ENCODE data around the gene SLC22A23.
"Not testable (repeated sequence)": the region's sequence is repeated elsewhere in the genome, so short reads cannot be mapped to it uniquely, and the experiment has no call there.

The SLC22A23 gene

GRCh38 chr6:3385181-3385580 lies 71.7 kb downstream of the SLC22A23 start:
- H3K27ac ChIP-seq (ENCODE audit: low read depth, low read length), result not testable (repeated sequence)

GRCh38 chr6:3384241-3385143 lies 72.4 kb downstream of the SLC22A23 start:
- Histone ChIP-seq H3K79me1 (ENCODE audit: low read length) (no peaks in the 10 kb centered on the region), H3K18ac (ENCODE audit: low read length) (no peak overlapping the region), H4K5ac (ENCODE audit: low read length) (no peak overlapping the region), H3K4me3 (ENCODE audit: low read length) (no peak overlapping the region), H4K8ac (ENCODE audit: low read depth, low read length) (no peak overlapping the region), H3K23ac (ENCODE audit: low read length) (no peak overlapping the region), H3K9ac (ENCODE audit: low read length) (no peak overlapping the region), H3K79me2 (ENCODE audit: control insufficient read depth, insufficient read depth, low read length) (no peaks in the 10 kb centered on the region), H3K27me3 (ENCODE audit: insufficient read depth, low read length, poor library complexity) (no peaks in the 10 kb centered on the region), H3K56ac (ENCODE audit: low read length) (no peak overlapping the region), H2BK15ac (replicated peaks; ENCODE audit: low read depth) (no peak overlapping the region), H2BK5ac (ENCODE audit: low read length) (no peak overlapping the region), H3K27ac (ENCODE audit: low read depth, low read length) (no peak overlapping the region), H2AK5ac (ENCODE audit: low read length) (no peak overlapping the region), H3K4me2 (ENCODE audit: low read length) (no peak overlapping the region), H3K4me1 (ENCODE audit: control insufficient read depth, low read depth, low read length) (no peaks in the 10 kb centered on the region), H3K36me3 (ENCODE audit: control insufficient read depth, insufficient read depth, low read length) (no peaks in the 10 kb centered on the region), H2BK120ac (ENCODE audit: low read depth, low read length) (no peak overlapping the region), H3K4ac (ENCODE audit: low read depth, low read length) (no peak overlapping the region)
- no peak for DNase-seq
- WGBS (ENCODE audit: extremely low coverage, insufficient coverage, low lambda C conversion rate), result no CpG with 5 or more reads among the region's 9 CpGs

More at GRCh38 chr6:3385181-3385580, 71.7 kb downstream of the SLC22A23 start:
- not testable (repeated sequence) for H3K27me3 ChIP-seq (ENCODE audit: insufficient read depth, low read length, poor library complexity); H3K18ac ChIP-seq (ENCODE audit: low read length); H2BK5ac ChIP-seq (ENCODE audit: low read length); H3K4me1 ChIP-seq (ENCODE audit: control insufficient read depth, low read depth, low read length); H3K4me3 ChIP-seq (ENCODE audit: low read length); H3K79me1 ChIP-seq (ENCODE audit: low read length); H3K4ac ChIP-seq (ENCODE audit: low read depth, low read length); H3K36me3 ChIP-seq (ENCODE audit: control insufficient read depth, insufficient read depth, low read length); H3K9ac ChIP-seq (ENCODE audit: low read length); H2AK5ac ChIP-seq (ENCODE audit: low read length); DNase-seq; H2BK120ac ChIP-seq (ENCODE audit: low read depth, low read length); H4K8ac ChIP-seq (ENCODE audit: low read depth, low read length); H4K5ac ChIP-seq (ENCODE audit: low read length); H3K4me2 ChIP-seq (ENCODE audit: low read length); H2BK15ac ChIP-seq (replicated peaks; ENCODE audit: low read depth); H3K79me2 ChIP-seq (ENCODE audit: control insufficient read depth, insufficient read depth, low read length); H3K23ac ChIP-seq (ENCODE audit: low read length); H3K56ac ChIP-seq (ENCODE audit: low read length)
- WGBS (ENCODE audit: extremely low coverage, insufficient coverage, low lambda C conversion rate), result no CpG with 5 or more reads among the region's 4 CpGs

GRCh38 chr6:3383525-3383924 lies 73.3 kb downstream of the SLC22A23 start:
- no peak for DNase-seq

GRCh38 chr6:3382326-3383279 lies 74.2 kb downstream of the SLC22A23 start:
- no peaks in the 10 kb centered on the region for H3K36me3 ChIP-seq (ENCODE audit: control insufficient read depth, insufficient read depth, low read length)
- H2BK5ac ChIP-seq (ENCODE audit: low read length), result no peak overlapping the region
- H3K79me1 ChIP-seq (ENCODE audit: low read length), result no peaks in the 10 kb centered on the region
- no peak overlapping the region for H3K4me3 ChIP-seq (ENCODE audit: low read length)
- no peak for DNase-seq
- H3K4me1 ChIP-seq (ENCODE audit: control insufficient read depth, low read depth, low read length), result no peaks in the 10 kb centered on the region
- H4K8ac ChIP-seq (ENCODE audit: low read depth, low read length), result no peak overlapping the region
- WGBS (ENCODE audit: extremely low coverage, insufficient coverage, low lambda C conversion rate), result no CpG with 5 or more reads among the region's 8 CpGs
- H3K23ac ChIP-seq (ENCODE audit: low read length), result no peak overlapping the region
- H3K27ac ChIP-seq (ENCODE audit: low read depth, low read length), result no peak overlapping the region
- H2BK15ac ChIP-seq (replicated peaks; ENCODE audit: low read depth), result no peak overlapping the region
- H3K18ac ChIP-seq (ENCODE audit: low read length), result no peak overlapping the region
- no peak overlapping the region for H3K4me2 ChIP-seq (ENCODE audit: low read length)
- no peak overlapping the region for H3K56ac ChIP-seq (ENCODE audit: low read length)
- no peak overlapping the region for H2BK120ac ChIP-seq (ENCODE audit: low read depth, low read length)
- H3K9ac ChIP-seq (ENCODE audit: low read length), result no peak overlapping the region
- no peak overlapping the region for H4K5ac ChIP-seq (ENCODE audit: low read length)
- H3K27me3 ChIP-seq (ENCODE audit: insufficient read depth, low read length, poor library complexity), result no peaks in the 10 kb centered on the region
- H2AK5ac ChIP-seq (ENCODE audit: low read length), result no peak overlapping the region
- no peaks in the 10 kb centered on the region for H3K79me2 ChIP-seq (ENCODE audit: control insufficient read depth, insufficient read depth, low read length)
- H3K4ac ChIP-seq (ENCODE audit: low read depth, low read length), result no peak overlapping the region

More at GRCh38 chr6:3383525-3383924, 73.3 kb downstream of the SLC22A23 start:
- Histone ChIP-seq H3K23ac (ENCODE audit: low read length) (no peak overlapping the region), H3K4ac (ENCODE audit: low read depth, low read length) (no peak overlapping the region), H3K4me1 (ENCODE audit: control insufficient read depth, low read depth, low read length) (no peaks in the 10 kb centered on the region), H3K4me2 (ENCODE audit: low read length) (no peak overlapping the region), H3K18ac (ENCODE audit: low read length) (no peak overlapping the region), H3K4me3 (ENCODE audit: low read length) (no peak overlapping the region), H2BK5ac (ENCODE audit: low read length) (no peak overlapping the region), H3K27me3 (ENCODE audit: insufficient read depth, low read length, poor library complexity) (no peaks in the 10 kb centered on the region), H3K56ac (ENCODE audit: low read length) (no peak overlapping the region), H3K27ac (ENCODE audit: low read depth, low read length) (no peak overlapping the region), H4K5ac (ENCODE audit: low read length) (no peak overlapping the region), H2BK15ac (replicated peaks; ENCODE audit: low read depth) (no peak overlapping the region), H3K79me2 (ENCODE audit: control insufficient read depth, insufficient read depth, low read length) (no peaks in the 10 kb centered on the region), H2AK5ac (ENCODE audit: low read length) (no peak overlapping the region), H3K36me3 (ENCODE audit: control insufficient read depth, insufficient read depth, low read length) (no peaks in the 10 kb centered on the region), H4K8ac (ENCODE audit: low read depth, low read length) (no peak overlapping the region), H3K9ac (ENCODE audit: low read length) (no peak overlapping the region), H2BK120ac (ENCODE audit: low read depth, low read length) (no peak overlapping the region), H3K79me1 (ENCODE audit: low read length) (no peaks in the 10 kb centered on the region)
- WGBS (ENCODE audit: extremely low coverage, insufficient coverage, low lambda C conversion rate), result no CpG with 5 or more reads among the region's 8 CpGs

- DNase-seq, result no peak
- Histone ChIP-seq H2BK5ac (ENCODE audit: low read length) (no peak overlapping the region), H3K9ac (ENCODE audit: low read length) (no peak overlapping the region), H3K79me2 (ENCODE audit: control insufficient read depth, insufficient read depth, low read length) (no peaks in the 10 kb centered on the region), H2AK5ac (ENCODE audit: low read length) (no peak overlapping the region), H2BK120ac (ENCODE audit: low read depth, low read length) (no peak overlapping the region), H3K23ac (ENCODE audit: low read length) (no peak overlapping the region), H3K4ac (ENCODE audit: low read depth, low read length) (no peak overlapping the region), H3K36me3 (ENCODE audit: control insufficient read depth, insufficient read depth, low read length) (no peaks in the 10 kb centered on the region), H3K79me1 (ENCODE audit: low read length) (no peaks in the 10 kb centered on the region), H3K4me2 (ENCODE audit: low read length) (no peak overlapping the region), H3K27me3 (ENCODE audit: insufficient read depth, low read length, poor library complexity) (no peaks in the 10 kb centered on the region), H3K56ac (ENCODE audit: low read length) (no peak overlapping the region), H3K18ac (ENCODE audit: low read length) (no peak overlapping the region), H2BK15ac (replicated peaks; ENCODE audit: low read depth) (no peak overlapping the region), H3K4me3 (ENCODE audit: low read length) (no peak overlapping the region), H4K8ac (ENCODE audit: low read depth, low read length) (no peak overlapping the region), H4K5ac (ENCODE audit: low read length) (no peak overlapping the region), H3K27ac (ENCODE audit: low read depth, low read length) (no peak overlapping the region), H3K4me1 (ENCODE audit: control insufficient read depth, low read depth, low read length) (peaks cover 2% of the 10 kb centered on the region)
- WGBS (ENCODE audit: extremely low coverage, insufficient coverage, low lambda C conversion rate), result no CpG with 5 or more reads among the region's 6 CpGs
These were observed 75.5 kb downstream of the SLC22A23 start for GRCh38 chr6:3381233-3381921.
